GM18498 (cell line): ENCODE results near the gene TBPL1.
"Not testable (repeated sequence)": the region's sequence is repeated elsewhere in the genome, so short reads cannot be mapped to it uniquely, and the experiment has no call there.

Experiments used
- ATAC-seq: cut with Tn5 transposase; IDR thresholded peaks from one replicate; pipeline ENCODE4 v1.9.1; 2021; ENCODE audit warnings: mild to moderate bottlenecking, moderate library complexity; ENCODE audit not compliant: unreplicated experiment

Gene TBPL1

GRCh38 chr6:133971861-133972260, 18.8 kb downstream of the TBPL1 start:
- ATAC-seq, result no peak

- no peak for ATAC-seq
Measured at GRCh38 chr6:133972388-133972787, 19.4 kb downstream of the TBPL1 start.

GRCh38 chr6:133973109-133973971, 20.3 kb downstream of the TBPL1 start:
- ATAC-seq, result peak; percentile 57

GRCh38 chr6:133977983-133978895, 25.2 kb downstream of the TBPL1 start:
- ATAC-seq, result peak; percentile 75

- ATAC-seq, result no peak
Measured at GRCh38 chr6:133978896-133979240, 25.8 kb downstream of the TBPL1 start.

GRCh38 chr6:133979269-133979963, 26.4 kb downstream of the TBPL1 start:
- ATAC-seq, result not testable (repeated sequence)

- no peak for ATAC-seq
Measured at GRCh38 chr6:133980168-133980567, 27.1 kb downstream of the TBPL1 start.

- ATAC-seq, result no peak
Measured at GRCh38 chr6:133983099-133983939, 30.3 kb downstream of the TBPL1 start.

GRCh38 chr6:133985970-133986369, 32.9 kb downstream of the TBPL1 start:
- ATAC-seq, result no peak

GRCh38 chr6:133986942-133987341, 33.9 kb downstream of the TBPL1 start:
- ATAC-seq, result no peak

- no peak for ATAC-seq
Measured at GRCh38 chr6:133989525-133989924, 36.5 kb downstream of the TBPL1 start.

GRCh38 chr6:133990321-133990720, 37.3 kb downstream of the TBPL1 start:
- no peak for ATAC-seq

- no peak for ATAC-seq
Measured at GRCh38 chr6:133991096-133991593, 38.1 kb downstream of the TBPL1 start.

- no peak for ATAC-seq
Measured at GRCh38 chr6:133992992-133993680, 40.1 kb downstream of the TBPL1 start.

- no peak for ATAC-seq
Measured at GRCh38 chr6:133995296-133995695, 42.3 kb downstream of the TBPL1 start.

GRCh38 chr6:133995758-133996157, 42.7 kb downstream of the TBPL1 start:
- no peak for ATAC-seq

GRCh38 chr6:133997267-133997666, 44.2 kb downstream of the TBPL1 start:
- ATAC-seq, result no peak

GRCh38 chr6:133999305-133999704, 46.3 kb downstream of the TBPL1 start:
- no peak for ATAC-seq

- ATAC-seq, result no peak
Measured at GRCh38 chr6:134000443-134000842, 47.4 kb downstream of the TBPL1 start.

- peak; percentile 48 for ATAC-seq
Measured at GRCh38 chr6:134002821-134003220, 49.8 kb downstream of the TBPL1 start.
